ENCODE measurements around the gene TRAFD1. TPM values are rescaled to one million over a fixed set of nuclear protein-coding genes. Genes with fewer than 3 reads are reported as not detected.
"Not testable (repeated sequence)": the region's sequence is repeated elsewhere in the genome, so short reads cannot be mapped to it uniquely, and the experiment has no call there.

The TRAFD1 gene
- total and polyA plus RNA-seq, 2 of the 13 experiments (the other 11 are each of a cell fraction or from before 2014, with no cell fraction given), result 9.5 to 20.9 TPM

GRCh38 chr12:112097641-112098040 lies 27.7 kb upstream of the TRAFD1 start:
- Histone ChIP-seq H3K36me3 (replicated peaks in 1 of 2; ENCODE audit: control insufficient read depth in 1 of 2, insufficient read depth in 2 of 2, low read length in 2 of 2) (peaks cover 4 to 59% of the 10 kb centered on the region in 2 experiments), H3K4me2 (ENCODE audit: low read depth, low read length) (no peak overlapping the region), H3K27me3 (ENCODE audit: control insufficient read depth in 1 of 2, insufficient read depth in 2 of 2, low read length in 2 of 2) (no peaks in the 10 kb centered on the region), H3K9me3 (ENCODE audit: low read length) (no peaks in the 10 kb centered on the region), H3K27ac (ENCODE audit: extremely low read length, insufficient read depth, low read length) (no peak overlapping the region), H3K4me3 (replicated peaks in 1 of 3; ENCODE audit: insufficient read depth in 1 of 3, low read depth in 2 of 3, low read length in 3 of 3) (no peak overlapping the region), H3K9ac (ENCODE audit: insufficient read depth, low read depth, low read length) (no peak overlapping the region), H3K4me1 (ENCODE audit: insufficient read depth, low read length) (no peaks in the 10 kb centered on the region), H2AFZ (ENCODE audit: low read length) (no peak overlapping the region), H3K79me2 (ENCODE audit: insufficient read depth, low read length) (peaks cover 75% of the 10 kb centered on the region), H4K20me1 (ENCODE audit: insufficient read depth, low read length) (0 out of 2 replicates have a peak, but pooled peaks cover 13% of the 10 kb centered on the region)
- DNase-seq (ENCODE audit: low spot score) (no peak), FAIRE-seq (no peak), ATAC-seq (no peak)
- WGBS (ENCODE audit: low lambda C conversion rate), result 98% methylated on average over 8 of the region's 8 CpGs
- POLR2A ChIA-PET, result interaction anchor here (1.7 to 2.1 kb wide), 2 partner anchors 11 to 19 kb away, joined by 4 to 6 read pairs; no protein-coding TSS in a partner anchor
- in situ Hi-C loops (cut with HindIII; ENCODE audit: extremely low pct_ligation_motif_present, low pct_unique_long_range_greater_than_20kb), result no loop called here
- intact Hi-C loops (cut with micrococcal nuclease; ENCODE audit: unreplicated experiment), result no loop called here
- TF ChIP-seq MAFK (conservative IDR thresholded peaks at IDR 0.05 in 1 of 2, IDR thresholded peaks at IDR 0.05 in 1 of 2; ENCODE audit: low read length in 2 of 2), result peak in 1 of 2 experiments; percentile 36; a peak in 1 of 4 replicates
- no peak for TF ChIP-seq ZMAT3 (CRISPR knock-in tag; conservative IDR thresholded peaks at IDR 0.05)
- CTCF ChIA-PET (ENCODE audit: low intra/inter-chr PET ratio, low total read pairs), result no interaction called here
- no TSS peak for BruUV-seq (replicated peaks)

- ATAC-seq; in situ Hi-C loops (cut with HindIII; ENCODE audit: extremely low pct_ligation_motif_present, low pct_unique_long_range_greater_than_20kb); BruUV-seq (replicated peaks); DNase-seq (ENCODE audit: low spot score); H3K9ac ChIP-seq (ENCODE audit: insufficient read depth, low read depth, low read length); H3K4me2 ChIP-seq (ENCODE audit: low read depth, low read length); H3K27me3 ChIP-seq (ENCODE audit: control insufficient read depth in 1 of 2, insufficient read depth in 2 of 2, low read length in 2 of 2); H2AFZ ChIP-seq (ENCODE audit: low read length); CTCF ChIA-PET (ENCODE audit: low intra/inter-chr PET ratio, low total read pairs); H3K4me3 ChIP-seq (replicated peaks in 1 of 3; ENCODE audit: insufficient read depth in 1 of 3, low read depth in 2 of 3, low read length in 3 of 3); H3K9me3 ChIP-seq (ENCODE audit: low read length); H3K27ac ChIP-seq (ENCODE audit: extremely low read length, insufficient read depth, low read length); FAIRE-seq; intact Hi-C loops (cut with micrococcal nuclease; ENCODE audit: unreplicated experiment): not testable (repeated sequence)
- H3K36me3 ChIP-seq (replicated peaks in 1 of 2; ENCODE audit: control insufficient read depth in 1 of 2, insufficient read depth in 2 of 2, low read length in 2 of 2), result peaks cover 4 to 56% of the 10 kb centered on the region in 2 experiments
- H4K20me1 ChIP-seq (ENCODE audit: insufficient read depth, low read length), result peaks cover 26% of the 10 kb centered on the region
- H3K79me2 ChIP-seq (ENCODE audit: insufficient read depth, low read length), result peaks cover 83% of the 10 kb centered on the region
- WGBS (ENCODE audit: low lambda C conversion rate), result over 99% methylated on average over 15 of the region's 15 CpGs
- POLR2A ChIA-PET, result interaction anchor here (1.2 kb wide), 1 partner anchor 11 kb away, joined by 3 read pairs; no protein-coding TSS in a partner anchor
- H3K4me1 ChIP-seq (ENCODE audit: insufficient read depth, low read length), result peaks cover 16% of the 10 kb centered on the region
These were observed 24.9 kb upstream of the TRAFD1 start for GRCh38 chr12:112100500-112100899.
